Central memory CD4-positive, alpha-beta T cell (primary cell): ENCODE data around the gene MX1.

Source experiments
- DNase-seq: peaks from one replicate; pipeline ENCODE4 v3.0.0; 2022

MX1 gene

GRCh38 chr21:41500363-41500762, 74.3 kb downstream of the MX1 start:
- no peak for DNase-seq

DNA sequence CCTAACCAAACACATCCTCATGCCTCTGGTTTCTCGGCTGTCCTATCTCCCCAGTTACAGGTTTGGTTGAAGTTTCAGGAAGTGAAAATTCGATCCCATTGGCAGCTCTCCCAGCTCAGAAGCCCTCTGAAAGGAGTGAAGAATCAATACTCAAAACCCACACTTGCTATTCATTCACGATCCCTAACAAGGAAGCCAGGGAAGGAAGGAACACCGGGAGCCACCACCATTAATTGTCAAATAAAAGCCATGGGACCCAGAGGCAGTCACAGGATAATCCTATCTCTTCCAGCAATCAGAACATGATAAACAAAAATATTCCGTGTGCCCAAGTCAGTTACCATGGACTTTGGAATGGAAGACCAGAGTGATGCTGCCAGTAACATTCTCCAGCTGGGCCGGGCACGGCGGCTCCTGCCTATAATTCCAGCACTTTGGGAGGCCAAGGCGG, 74.9 kb downstream of the MX1 start:
- DNase-seq: no peak

- DNase-seq: no peak
Measured at GRCh38 chr21:41501919-41502318, 75.9 kb downstream of the MX1 start.

GRCh38 chr21:41503331-41503730, 77.3 kb downstream of the MX1 start:
- DNase-seq: no peak

GRCh38 chr21:41504030-41504429, 78.0 kb downstream of the MX1 start:
- DNase-seq: no peak

DNA sequence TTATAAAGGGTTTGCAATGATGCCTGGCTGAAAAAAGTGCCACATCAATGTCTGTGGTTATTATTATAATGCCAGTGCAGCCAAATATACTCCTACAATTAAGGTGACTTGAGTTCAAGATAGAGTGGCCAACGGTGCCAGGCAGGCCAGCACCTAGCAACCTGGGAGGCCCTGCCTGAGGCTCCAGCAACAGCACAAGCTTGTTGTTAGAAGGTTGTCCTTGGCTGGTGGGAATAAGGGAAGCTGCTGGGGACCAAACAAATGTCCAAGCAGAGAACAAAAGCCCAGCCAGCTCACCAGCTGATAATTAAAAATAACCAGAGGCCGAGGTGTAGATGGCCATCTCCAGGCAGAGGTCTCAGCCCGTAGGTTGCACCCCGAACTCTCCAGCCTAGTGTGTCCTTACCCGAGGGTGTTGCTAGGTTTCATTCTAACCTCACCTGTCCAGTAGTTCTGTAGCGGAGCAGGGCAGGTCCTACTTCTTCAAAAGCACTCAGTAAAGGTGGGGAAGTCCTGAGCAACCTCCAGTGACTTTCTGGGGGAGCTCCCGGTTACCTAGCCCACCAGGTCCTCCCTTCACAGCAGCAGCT, 80.1 kb downstream of the MX1 start:
- no peak for DNase-seq

- no peak for DNase-seq
Measured at GRCh38 chr21:41506611-41507520, 80.8 kb downstream of the MX1 start.

GRCh38 chr21:41507521-41508414, 81.7 kb downstream of the MX1 start, which contains the start of gene TMPRSS2:
TMPRSS2 (minus strand) TSS chr21:41508158; CDS start chr21:41498133, 10,025 bp downstream.
- no peak for DNase-seq

DNA sequence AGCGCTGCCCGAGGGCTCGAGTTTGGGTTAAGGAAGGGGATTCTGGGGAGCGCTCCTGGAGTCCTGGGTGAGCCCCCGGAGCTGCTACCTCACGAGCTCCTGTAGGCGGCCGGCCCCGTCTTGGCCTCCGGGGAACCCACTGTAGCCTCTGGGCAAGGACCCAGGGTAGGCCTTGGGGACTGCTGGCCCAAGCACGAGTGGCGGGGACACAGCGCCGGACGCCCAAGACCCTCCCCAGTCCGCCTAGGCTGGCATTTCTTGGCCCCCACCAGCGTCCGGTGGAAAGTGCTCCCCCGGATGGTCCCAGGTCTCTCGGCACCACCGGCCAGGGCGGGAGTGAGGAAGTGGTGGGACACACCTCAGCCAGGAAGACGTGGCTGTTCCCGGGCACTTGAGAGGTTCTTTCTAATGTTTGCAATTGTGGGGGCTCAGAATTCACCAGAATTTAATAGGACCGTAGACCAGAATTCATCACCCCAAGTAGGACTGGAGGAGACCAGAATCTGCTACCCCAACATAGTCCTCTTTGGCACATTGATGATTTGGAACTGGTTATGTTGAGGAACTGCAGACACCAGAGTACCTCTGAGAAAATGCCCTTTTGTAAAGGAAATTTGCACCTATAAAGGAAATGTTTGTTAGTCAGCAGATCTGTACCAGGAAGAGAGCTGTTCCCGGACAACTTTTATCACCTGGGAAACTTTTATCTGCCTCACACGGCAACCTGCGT, 82.5 kb downstream of the MX1 start:
- DNase-seq: no peak
